NCI-H146 treated with DMSO at 0.1 percent for 48 hours (cell line): Measurements from ENCODE around the gene PIK3C2B.

Experiments used
- DNase-seq: peaks from one replicate; lab custom pipeline; 2025; ENCODE audit not compliant: unreplicated experiment; lab: John Stamatoyannopoulos, UW

Gene PIK3C2B

GRCh38 chr1:204461331-204462228 is 33.0 kb downstream of the PIK3C2B start:
- no peak for DNase-seq

GRCh38 chr1:204460346-204460745 is 34.3 kb downstream of the PIK3C2B start:
- DNase-seq = no peak

GRCh38 chr1:204459706-204460105 is 34.9 kb downstream of the PIK3C2B start:
- DNase-seq = no peak

- no peak for DNase-seq
These were observed 36.9 kb downstream of the PIK3C2B start for GRCh38 chr1:204457666-204458065.

- DNase-seq = no peak
These were observed 37.7 kb downstream of the PIK3C2B start for GRCh38 chr1:204456826-204457442.

GRCh38 chr1:204455831-204456145 is 38.8 kb downstream of the PIK3C2B start:
- DNase-seq = no peak

- no peak for DNase-seq
These were observed 39.4 kb downstream of the PIK3C2B start for GRCh38 chr1:204455063-204455830.

GRCh38 chr1:204454476-204454875 is 40.1 kb downstream of the PIK3C2B start:
- no peak for DNase-seq

GRCh38 chr1:204453141-204453772 is 41.3 kb downstream of the PIK3C2B start:
- no peak for DNase-seq

- no peak for DNase-seq
These were observed 43.1 kb downstream of the PIK3C2B start for GRCh38 chr1:204451352-204452124.

- DNase-seq = no peak
These were observed 43.9 kb downstream of the PIK3C2B start for GRCh38 chr1:204450461-204451257.

GRCh38 chr1:204449678-204450280 is 44.8 kb downstream of the PIK3C2B start:
- no peak for DNase-seq

- DNase-seq = no peak
These were observed 45.5 kb downstream of the PIK3C2B start for GRCh38 chr1:204448991-204449677.

- DNase-seq = no peak
These were observed 46.2 kb downstream of the PIK3C2B start for GRCh38 chr1:204448344-204448964.

GRCh38 chr1:204447736-204448135 is 46.9 kb downstream of the PIK3C2B start:
- DNase-seq = no peak

GRCh38 chr1:204447190-204447589 is 47.4 kb downstream of the PIK3C2B start:
- no peak for DNase-seq

- DNase-seq = peak; percentile 66
These were observed 48.0 kb downstream of the PIK3C2B start for GRCh38 chr1:204446413-204447111.
